AG04449 (cell line): ENCODE measurements around the gene FAM167B.
A peak's percentile ranks its signal among the peaks of the same experiment; 100 is the strongest.
"Not testable (repeated sequence)": the region's sequence is repeated elsewhere in the genome, so short reads cannot be mapped to it uniquely, and the experiment has no call there.

Experiments used
- CTCF ChIA-PET: fragments of 350-600 bp; formaldehyde crosslinking; extraction: SDS; loops from one replicate; lab custom pipeline; 2021; ENCODE audit warnings: antibody characterized with exemption; lab: Yijun Ruan, JAX
- POLR2A ChIA-PET: fragments of 400-600, 350-600 bp; formaldehyde crosslinking; extraction: SDS; loops from one replicate; lab custom pipeline; 2020; ENCODE audit warnings: antibody characterized with exemption, inconsistent platforms; lab: Yijun Ruan, JAX
- DNase-seq: peaks from one replicate; pipeline ENCODE4 v3.0.0-alpha.2; 2010; ENCODE audit warnings: low read depth, low spot score
- H3K4me3 ChIP-seq: 2 replicates; pipeline ENCODE4 v1.5.1; 2011; ENCODE audit warnings: low read depth, mild to moderate bottlenecking, control low read depth, low read length
- CTCF ChIP-seq: IDR thresholded peaks from one replicate; pipeline ENCODE4 v1.5.1; 2011; ENCODE audit warnings: mild to moderate bottlenecking, moderate library complexity, low read length, control low read depth, inconsistent platforms; ENCODE audit not compliant: insufficient read depth; ENCODE audit errors: missing control alignments

Gene FAM167B

GRCh38 chr1:32286763-32287162 lies 39.7 kb downstream of the FAM167B start:
- H3K4me3 ChIP-seq: no peak overlapping the region
- POLR2A ChIA-PET: no interaction called here
- TF ChIP-seq CTCF: no peak
- DNase-seq: no peak
- CTCF ChIA-PET: interaction anchor here (1.1 kb wide), 1 partner anchor 18 kb away, joined by 3 read pairs; no protein-coding TSS in a partner anchor

GRCh38 chr1:32289256-32289655 lies 42.2 kb downstream of the FAM167B start:
- ChIA-PET POLR2A (no interaction called here), CTCF (no interaction called here)
- TF ChIP-seq CTCF: no peak
- DNase-seq: no peak
- H3K4me3 ChIP-seq: no peak overlapping the region

- ChIA-PET POLR2A (interaction anchor here (0.5 to 2.9 kb wide), 9 partner anchors 11 to 146 kb away, joined by 3 to 21 read pairs (median 3); partner anchors contain the start of gene MARCKSL1), CTCF (interaction anchor here (1.4 to 2.2 kb wide), 3 partner anchors 32 to 76 kb away, joined by 3 to 9 read pairs (median 6); no protein-coding TSS in a partner anchor)
- TF ChIP-seq CTCF: no peak
- no peak for DNase-seq
- peak overlapping the region; percentile 97 for H3K4me3 ChIP-seq
Measured at GRCh38 chr1:32291145-32291707, 44.2 kb downstream of the FAM167B start.

GRCh38 chr1:32291708-32292538 lies 44.9 kb downstream of the FAM167B start, which contains the start of gene HDAC1:
Gene HDAC1, plus strand, starts transcription at chr1:32292083. Its CDS starts 87 bp downstream, at chr1:32292170.
- H3K4me3 ChIP-seq: peak within 1 kb of the TSS; percentile 97

GRCh38 chr1:32298211-32298610 lies 51.2 kb downstream of the FAM167B start:
- ChIA-PET CTCF (interaction anchor here (0.9 kb wide), 1 partner anchor 19 kb away, joined by 5 read pairs; no protein-coding TSS in a partner anchor), POLR2A (interaction anchor here (0.6 kb wide), 1 partner anchor 93 kb away, joined by 3 read pairs; the partner anchor contains the start of gene IQCC)
- not testable (repeated sequence) for H3K4me3 ChIP-seq, DNase-seq

More at GRCh38 chr1:32291708-32292538, 44.9 kb downstream of the FAM167B start, which contains the start of gene HDAC1:
- CTCF ChIA-PET: interaction anchor here (1.4 to 2.2 kb wide), 3 partner anchors 32 to 77 kb away, joined by 3 to 9 read pairs (median 6); no protein-coding TSS in a partner anchor
- DNase-seq: peak; percentile 49
- POLR2A ChIA-PET: interaction anchor here (0.6 to 2.9 kb wide), 8 partner anchors 12 to 146 kb away, joined by 3 to 21 read pairs (median 3); partner anchors contain the start of gene MARCKSL1
- no peak for TF ChIP-seq CTCF
